HG02610 (cell line): ENCODE results near the gene STAU1.

Experiments used
- ATAC-seq: cut with Tn5 transposase; IDR thresholded peaks from one replicate; pipeline ENCODE4 v1.9.1; 2021; ENCODE audit warnings: mild to moderate bottlenecking, moderate library complexity; ENCODE audit not compliant: unreplicated experiment

Gene STAU1

GRCh38 chr20:49078310-49078709, 109.8 kb downstream of the STAU1 start:
- ATAC-seq = no peak

- ATAC-seq = no peak
Measured at GRCh38 chr20:49074521-49074920, 113.6 kb downstream of the STAU1 start.
